ENCODE results near the gene SNRNP40. TPM values are rescaled to one million over a fixed set of nuclear protein-coding genes. Genes with fewer than 3 reads are reported as not detected.

Gene SNRNP40
- total and polyA plus RNA-seq, 2 experiments from 2014 or later, result 90.0 to 135 TPM

DNA sequence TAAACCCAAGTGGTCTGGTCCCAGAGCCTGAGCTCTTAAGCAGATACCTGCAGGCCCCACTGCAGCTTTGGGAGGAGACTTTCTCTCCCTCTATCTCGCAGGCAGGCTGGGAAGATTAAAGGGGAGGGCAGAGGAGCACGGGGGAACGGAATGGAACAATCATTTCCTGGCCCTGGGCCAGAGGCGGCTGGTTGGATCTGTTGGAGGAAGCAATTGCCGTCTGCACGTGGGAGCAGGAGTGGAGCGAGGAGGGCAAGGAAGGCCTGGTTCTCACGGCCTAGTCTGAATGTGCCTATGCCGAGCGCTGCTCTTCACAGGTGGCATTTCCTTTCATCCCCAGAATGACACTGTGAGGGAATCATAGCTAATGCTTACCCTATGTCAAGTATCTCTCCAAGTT, 80.6 kb downstream of the SNRNP40 start:
- Histone ChIP-seq H3K4me2 (0 out of 2 replicates have a peak overlapping the region, but pooled peaks have one; percentile 19), H2AFZ (no peak overlapping the region), H3F3A (replicated peaks; ENCODE audit: low read depth) (0 out of 2 replicates have a peak, but pooled peaks cover 8% of the 10 kb centered on the region), H3K36me3 (ENCODE audit: insufficient read depth) (no peaks in the 10 kb centered on the region), H3K4me3 (no peak overlapping the region), H3K79me2 (replicated peaks; ENCODE audit: insufficient read depth) (no peaks in the 10 kb centered on the region; the same call in none of the 2 replicates), H3K4me1 (ENCODE audit: insufficient read depth) (peaks cover 10% of the 10 kb centered on the region; the same call in 1 of the 2 replicates), H3K27me3 (ENCODE audit: insufficient read depth) (no peaks in the 10 kb centered on the region), H4K20me1 (replicated peaks; ENCODE audit: insufficient read depth) (0 out of 2 replicates have a peak, but pooled peaks cover 4% of the 10 kb centered on the region), H3K27ac (ENCODE audit: low read depth) (peak overlapping the region; percentile 56; the same call in 1 of the 2 replicates), H3K9me2 (ENCODE audit: insufficient read depth) (no peaks in the 10 kb centered on the region)
- no peaks in the 10 kb centered on the region; the same call in 2 of the 3 replicates for H3K36me3 Mint-ChIP-seq (ENCODE audit: low read depth)
- DNase-seq (ENCODE audit: low spot score) (peak; percentile 55), ATAC-seq (peak; percentile 47)
- H3K27ac Mint-ChIP-seq, result peak overlapping the region; percentile 60; the same call in 1 of the 2 replicates
- H3K4me1 Mint-ChIP-seq, result peaks cover 20% of the 10 kb centered on the region
- H3K9me3 Mint-ChIP-seq, result no peaks in the 10 kb centered on the region
- TF ChIP-seq, protein P1, sequence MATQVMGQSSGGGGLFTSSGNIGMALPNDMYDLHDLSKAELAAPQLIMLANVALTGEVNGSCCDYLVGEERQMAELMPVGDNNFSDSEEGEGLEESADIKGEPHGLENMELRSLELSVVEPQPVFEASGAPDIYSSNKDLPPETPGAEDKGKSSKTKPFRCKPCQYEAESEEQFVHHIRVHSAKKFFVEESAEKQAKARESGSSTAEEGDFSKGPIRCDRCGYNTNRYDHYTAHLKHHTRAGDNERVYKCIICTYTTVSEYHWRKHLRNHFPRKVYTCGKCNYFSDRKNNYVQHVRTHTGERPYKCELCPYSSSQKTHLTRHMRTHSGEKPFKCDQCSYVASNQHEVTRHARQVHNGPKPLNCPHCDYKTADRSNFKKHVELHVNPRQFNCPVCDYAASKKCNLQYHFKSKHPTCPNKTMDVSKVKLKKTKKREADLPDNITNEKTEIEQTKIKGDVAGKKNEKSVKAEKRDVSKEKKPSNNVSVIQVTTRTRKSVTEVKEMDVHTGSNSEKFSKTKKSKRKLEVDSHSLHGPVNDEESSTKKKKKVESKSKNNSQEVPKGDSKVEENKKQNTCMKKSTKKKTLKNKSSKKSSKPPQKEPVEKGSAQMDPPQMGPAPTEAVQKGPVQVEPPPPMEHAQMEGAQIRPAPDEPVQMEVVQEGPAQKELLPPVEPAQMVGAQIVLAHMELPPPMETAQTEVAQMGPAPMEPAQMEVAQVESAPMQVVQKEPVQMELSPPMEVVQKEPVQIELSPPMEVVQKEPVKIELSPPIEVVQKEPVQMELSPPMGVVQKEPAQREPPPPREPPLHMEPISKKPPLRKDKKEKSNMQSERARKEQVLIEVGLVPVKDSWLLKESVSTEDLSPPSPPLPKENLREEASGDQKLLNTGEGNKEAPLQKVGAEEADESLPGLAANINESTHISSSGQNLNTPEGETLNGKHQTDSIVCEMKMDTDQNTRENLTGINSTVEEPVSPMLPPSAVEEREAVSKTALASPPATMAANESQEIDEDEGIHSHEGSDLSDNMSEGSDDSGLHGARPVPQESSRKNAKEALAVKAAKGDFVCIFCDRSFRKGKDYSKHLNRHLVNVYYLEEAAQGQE (IDR thresholded peaks at IDR 0.05; ENCODE audit: unreplicated experiment), result no peak
- no peak for TF ChIP-seq STAT1 (IDR thresholded peaks at IDR 0.05; ENCODE audit: unreplicated experiment)
- TF ChIP-seq EZH2phosphoT487 (IDR thresholded peaks at IDR 0.05; ENCODE audit: unreplicated experiment), result no peak
- TF ChIP-seq POLR2AphosphoS5 (IDR thresholded peaks at IDR 0.05; ENCODE audit: low read depth), result no peak
- TF ChIP-seq ZNF462 (CRISPR knock-in tag; IDR thresholded peaks at IDR 0.05), result no peak
- TF ChIP-seq, protein P2, sequence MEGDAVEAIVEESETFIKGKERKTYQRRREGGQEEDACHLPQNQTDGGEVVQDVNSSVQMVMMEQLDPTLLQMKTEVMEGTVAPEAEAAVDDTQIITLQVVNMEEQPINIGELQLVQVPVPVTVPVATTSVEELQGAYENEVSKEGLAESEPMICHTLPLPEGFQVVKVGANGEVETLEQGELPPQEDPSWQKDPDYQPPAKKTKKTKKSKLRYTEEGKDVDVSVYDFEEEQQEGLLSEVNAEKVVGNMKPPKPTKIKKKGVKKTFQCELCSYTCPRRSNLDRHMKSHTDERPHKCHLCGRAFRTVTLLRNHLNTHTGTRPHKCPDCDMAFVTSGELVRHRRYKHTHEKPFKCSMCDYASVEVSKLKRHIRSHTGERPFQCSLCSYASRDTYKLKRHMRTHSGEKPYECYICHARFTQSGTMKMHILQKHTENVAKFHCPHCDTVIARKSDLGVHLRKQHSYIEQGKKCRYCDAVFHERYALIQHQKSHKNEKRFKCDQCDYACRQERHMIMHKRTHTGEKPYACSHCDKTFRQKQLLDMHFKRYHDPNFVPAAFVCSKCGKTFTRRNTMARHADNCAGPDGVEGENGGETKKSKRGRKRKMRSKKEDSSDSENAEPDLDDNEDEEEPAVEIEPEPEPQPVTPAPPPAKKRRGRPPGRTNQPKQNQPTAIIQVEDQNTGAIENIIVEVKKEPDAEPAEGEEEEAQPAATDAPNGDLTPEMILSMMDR (conservative IDR thresholded peaks at IDR 0.05; ENCODE audit: low read depth in 2 of 2), result no peak
- TF ChIP-seq ZNF114 (CRISPR knock-in tag; IDR thresholded peaks at IDR 0.05), result no peak
- TF ChIP-seq ZNF331 (CRISPR knock-in tag; IDR thresholded peaks at IDR 0.05; ENCODE audit: low read depth), result no peak
- TF ChIP-seq EZH2 (IDR thresholded peaks at IDR 0.05; ENCODE audit: low read depth, unreplicated experiment), result no peak
- TF ChIP-seq, protein P3, sequence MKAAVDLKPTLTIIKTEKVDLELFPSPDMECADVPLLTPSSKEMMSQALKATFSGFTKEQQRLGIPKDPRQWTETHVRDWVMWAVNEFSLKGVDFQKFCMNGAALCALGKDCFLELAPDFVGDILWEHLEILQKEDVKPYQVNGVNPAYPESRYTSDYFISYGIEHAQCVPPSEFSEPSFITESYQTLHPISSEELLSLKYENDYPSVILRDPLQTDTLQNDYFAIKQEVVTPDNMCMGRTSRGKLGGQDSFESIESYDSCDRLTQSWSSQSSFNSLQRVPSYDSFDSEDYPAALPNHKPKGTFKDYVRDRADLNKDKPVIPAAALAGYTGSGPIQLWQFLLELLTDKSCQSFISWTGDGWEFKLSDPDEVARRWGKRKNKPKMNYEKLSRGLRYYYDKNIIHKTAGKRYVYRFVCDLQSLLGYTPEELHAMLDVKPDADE (IDR thresholded peaks at IDR 0.05), result no peak
- no peak for TF ChIP-seq JUNB (IDR thresholded peaks at IDR 0.05; ENCODE audit: unreplicated experiment)
- TF ChIP-seq CREB1 (CRISPR knock-in tag; IDR thresholded peaks at IDR 0.05; ENCODE audit: low read depth), result no peak
- H3K27me3 Mint-ChIP-seq (ENCODE audit: insufficient read depth, low read depth, poor library complexity), result peaks cover 6% of the 10 kb centered on the region
- H3K4me3 Mint-ChIP-seq, result no peak overlapping the region
